OCI-LY7 (cell line): ENCODE results near the gene KCNIP3. TPM values are rescaled to one million over a fixed set of nuclear protein-coding genes. Genes with fewer than 3 reads are reported as not detected.
"Not testable (repeated sequence)": the region's sequence is repeated elsewhere in the genome, so short reads cannot be mapped to it uniquely, and the experiment has no call there.

Experiments used
- BruUV-seq: library from RNA; stranded (reverse); fragments of 400-500 nt; replicated peaks from 2 replicates; lab custom pipeline; 2021; lab: Mats Ljungman, UMichigan
- CTCF ChIA-PET: fragments of 300-600 bp; sonication (Branson Sonifier 250); formaldehyde crosslinking; loops from one replicate; lab custom pipeline; 2022; ENCODE audit warnings: antibody characterized with exemption; ENCODE audit not compliant: unreplicated experiment; lab: Charles Lee
- POLR2A ChIA-PET: fragments of 300-600 bp; sonication (Branson Sonifier 250); formaldehyde crosslinking; loops from one replicate; lab custom pipeline; 2022; ENCODE audit warnings: antibody characterized with exemption; lab: Charles Lee
- DNase-seq: peaks from one replicate; pipeline ENCODE4 v3.0.0-alpha.2; 2015; ENCODE audit warnings: low spot score
- H2AFZ ChIP-seq: fragments of 200-600 bp; sonication (generic), shearing (Covaris generic); 2 replicates; pipeline ENCODE4 v1.6.1; 2014; ENCODE audit warnings: mild to moderate bottlenecking, antibody characterized with exemption, low read length, moderate library complexity
- H3K27ac ChIP-seq: fragments of 200-600 bp; sonication (generic); 2 replicates; pipeline ENCODE4 v1.5.1; 2014; ENCODE audit warnings: mixed run types, low read depth, mild to moderate bottlenecking, moderate library complexity, low read length, inconsistent platforms; ENCODE audit not compliant: poor library complexity, severe bottlenecking
- H3K36me3 ChIP-seq: fragments of 200-600 bp; sonication (generic); 2 replicates; pipeline ENCODE4 v1.6.1; 2014; ENCODE audit warnings: mild to moderate bottlenecking, antibody characterized with exemption, low read length, moderate library complexity, mixed read lengths; ENCODE audit not compliant: insufficient read depth
- H3K4me1 ChIP-seq: fragments of 200-600 bp; sonication (generic); 2 replicates; pipeline ENCODE4 v1.5.1; 2014; ENCODE audit warnings: mild to moderate bottlenecking, low read length; ENCODE audit not compliant: insufficient read depth, poor library complexity, severe bottlenecking
- H3K4me2 ChIP-seq: fragments of 200-600 bp; sonication (generic); 2 replicates; pipeline ENCODE4 v1.6.1; 2014; ENCODE audit warnings: mild to moderate bottlenecking, low read length
- H3K4me3 ChIP-seq: fragments of 200-600 bp; sonication (generic); 2 replicates; pipeline ENCODE4 v1.5.1; 2014; ENCODE audit warnings: mild to moderate bottlenecking, low read depth, low read length; ENCODE audit not compliant: poor library complexity, severe bottlenecking
- H3K79me2 ChIP-seq: fragments of 200-600 bp; sonication (generic); 2 replicates; pipeline ENCODE4 v1.6.1; 2016; ENCODE audit warnings: low read depth, mild to moderate bottlenecking, low read length, moderate library complexity, mixed read lengths; ENCODE audit not compliant: insufficient read depth
- H3K9me2 ChIP-seq: fragments of 200-600 bp; sonication (generic); 2 replicates; pipeline ENCODE4 v1.6.1; 2016; ENCODE audit warnings: mild to moderate bottlenecking, low read length, mixed read lengths; ENCODE audit not compliant: insufficient read depth
- H3K9me3 ChIP-seq: fragments of 200-600 bp; sonication (generic); 2 replicates; pipeline ENCODE4 v1.6.1; 2014; ENCODE audit warnings: mild to moderate bottlenecking, mixed run types, low read length, mixed read lengths
- H4K20me1 ChIP-seq: fragments of 200-600 bp; sonication (generic); 2 replicates; pipeline ENCODE4 v1.6.1; 2014; ENCODE audit warnings: mild to moderate bottlenecking, antibody characterized with exemption, low read length, moderate library complexity, mixed read lengths; ENCODE audit not compliant: insufficient read depth
- intact Hi-C: fragments of 100-400 bp; cut with micrococcal nuclease; formaldehyde crosslinking; loops from one replicate; pipeline ENCODE4 v1.10.0; 2022; ENCODE audit not compliant: unreplicated experiment
- total RNA-seq, 2 experiments: library from RNA; depleted of rRNA in 1 of 2; stranded (reverse); fragments of >200 nt in 1 of 2; shearing (Covaris generic) in 1 of 2; gene quantifications; 2 replicates each; pipeline ENCODE4 v1.2.3, GENCODE V29; 2014 to 2022

The KCNIP3 gene
- total RNA-seq, 2 experiments from 2014 or later: not detected

GRCh38 chr2:95433373-95433772 is 136.2 kb downstream of the KCNIP3 start:
- H3K4me2 ChIP-seq, DNase-seq, H3K4me1 ChIP-seq, H3K79me2 ChIP-seq, POLR2A ChIA-PET, CTCF ChIA-PET, H2AFZ ChIP-seq, H3K9me3 ChIP-seq, H3K27ac ChIP-seq, intact Hi-C loops, H3K4me3 ChIP-seq, H3K9me2 ChIP-seq, BruUV-seq, H3K36me3 ChIP-seq, H4K20me1 ChIP-seq: not testable (repeated sequence)

GRCh38 chr2:95433973-95434372 is 136.8 kb downstream of the KCNIP3 start:
- H3K9me3 ChIP-seq, H3K79me2 ChIP-seq, intact Hi-C loops, H4K20me1 ChIP-seq, H3K36me3 ChIP-seq, H3K9me2 ChIP-seq, H3K27ac ChIP-seq, DNase-seq, H3K4me1 ChIP-seq, BruUV-seq, CTCF ChIA-PET, H3K4me3 ChIP-seq, H3K4me2 ChIP-seq, POLR2A ChIA-PET, H2AFZ ChIP-seq: not testable (repeated sequence)

GRCh38 chr2:95434507-95435076 is 137.4 kb downstream of the KCNIP3 start:
- POLR2A ChIA-PET, H3K4me2 ChIP-seq, intact Hi-C loops, H3K9me2 ChIP-seq, H3K36me3 ChIP-seq, H3K9me3 ChIP-seq, CTCF ChIA-PET, H3K79me2 ChIP-seq, H3K4me3 ChIP-seq, BruUV-seq, H4K20me1 ChIP-seq, H3K27ac ChIP-seq, DNase-seq, H2AFZ ChIP-seq, H3K4me1 ChIP-seq: not testable (repeated sequence)

- BruUV-seq, POLR2A ChIA-PET: not testable (repeated sequence)
These were observed 138.2 kb downstream of the KCNIP3 start for GRCh38 chr2:95435162-95435871.

More at GRCh38 chr2:95435162-95435871, 138.2 kb downstream of the KCNIP3 start:
- H4K20me1 ChIP-seq, H3K27ac ChIP-seq, H3K4me2 ChIP-seq, intact Hi-C loops, DNase-seq, CTCF ChIA-PET, H3K9me2 ChIP-seq, H3K4me3 ChIP-seq, H3K9me3 ChIP-seq, H3K4me1 ChIP-seq, H2AFZ ChIP-seq, H3K36me3 ChIP-seq, H3K79me2 ChIP-seq: not testable (repeated sequence)

Other genes starting within 250 kb of the KCNIP3 start
- gene MRPS5, start 175.5 kb upstream of the KCNIP3 start, total RNA-seq (2014; rRNA removed; shearing (Covaris generic)): 89.6 and 117 TPM in 2 replicates
- gene MRPS5, start 175.5 kb upstream of the KCNIP3 start, total RNA-seq (2022): 90.2 and 100 TPM in 2 replicates
- gene ZNF514, start 137.5 kb upstream of the KCNIP3 start, total RNA-seq (2014; rRNA removed; shearing (Covaris generic)): 6.2 and 9.7 TPM in 2 replicates
- gene ZNF514, start 137.5 kb upstream of the KCNIP3 start, total RNA-seq (2022): 12.8 and 15.3 TPM in 2 replicates
- gene ZNF2, start 131.5 kb upstream of the KCNIP3 start, total RNA-seq (2014; rRNA removed; shearing (Covaris generic)): 1.6 and 4.6 TPM in 2 replicates
- 3.4 and 3.7 TPM in 2 replicates for gene ZNF2, start 131.5 kb upstream of the KCNIP3 start, total RNA-seq (2022)
- 3.1 and 4.7 TPM in 2 replicates for gene ZNF892, start 89.8 kb upstream of the KCNIP3 start, total RNA-seq (2014; rRNA removed; shearing (Covaris generic))
- gene ZNF892, start 89.8 kb upstream of the KCNIP3 start, total RNA-seq (2022): 2.9 and 4.6 TPM in 2 replicates
- 0.36 and 0.47 TPM in 2 replicates for gene PROM2, start 22.9 kb upstream of the KCNIP3 start, total RNA-seq (2014; rRNA removed; shearing (Covaris generic))
- 1.2 TPM in 1 of 2 replicates, not detected in the other for gene PROM2, start 22.9 kb upstream of the KCNIP3 start, total RNA-seq (2022)
- gene FAHD2A, start 105.4 kb downstream of the KCNIP3 start, total RNA-seq (2014; rRNA removed; shearing (Covaris generic)): 47.2 and 48.2 TPM in 2 replicates
- gene FAHD2A, start 105.4 kb downstream of the KCNIP3 start, total RNA-seq (2022): 50.9 and 53.0 TPM in 2 replicates
- not detected in 2 replicates for gene TRIM43B, start 187.4 kb downstream of the KCNIP3 start, total RNA-seq (2014; rRNA removed; shearing (Covaris generic))
- gene TRIM43B, start 187.4 kb downstream of the KCNIP3 start, total RNA-seq (2022): 0.34 TPM in 1 of 2 replicates, not detected in the other